SK-N-MC (cell line): ENCODE results near the gene PTBP1.

ENCODE experiments used
- DNase-seq: peaks from one replicate; pipeline ENCODE4 v3.0.0-alpha.2; 2011; ENCODE audit warnings: low read depth, low spot score
- H3K27ac ChIP-seq: fragments of 200-600 bp; sonication (generic); 2 replicates; pipeline ENCODE4 v1.5.1; 2016; ENCODE audit warnings: mixed run types
- H3K36me3 ChIP-seq: fragments of 200-600 bp; sonication (generic); 2 replicates; pipeline ENCODE4 v1.6.1; 2017; ENCODE audit warnings: antibody characterized with exemption, low read length, mixed read lengths; ENCODE audit not compliant: insufficient read depth
- H3K4me3 ChIP-seq: fragments of 200-600 bp; sonication (generic); 2 replicates; pipeline ENCODE4 v1.5.1; 2016
- H3K9ac ChIP-seq: fragments of 200-600 bp; sonication (generic); 2 replicates; pipeline ENCODE4 v1.8.0; 2017; ENCODE audit warnings: mixed run types, mixed read lengths; ENCODE audit not compliant: insufficient read length
- H3K9me3 ChIP-seq: fragments of 200-600 bp; sonication (generic); 2 replicates; pipeline ENCODE4 v1.6.1; 2017; ENCODE audit warnings: low read depth, mild to moderate bottlenecking, antibody characterized with exemption, low read length, moderate library complexity, mixed read lengths
- EZH2 ChIP-seq: fragments of 200-600 bp; sonication (generic); IDR thresholded peaks from one replicate; pipeline ENCODE4 v1.6.1; 2017; ENCODE audit warnings: antibody characterized with exemption
- FOXP2 ChIP-seq: optimal IDR thresholded peaks from 2 replicates; pipeline ENCODE3; 2011; ENCODE audit warnings: mild to moderate bottlenecking, moderate library complexity; ENCODE audit not compliant: insufficient read depth; ENCODE audit errors: extremely low read length, control extremely low read depth
- POLR2AphosphoS5 ChIP-seq: IDR thresholded peaks from 2 replicates; pipeline ENCODE4 v1.6.1; 2012; ENCODE audit warnings: mild to moderate bottlenecking, low read depth, low read length, borderline replicate concordance

The PTBP1 gene

GRCh38 chr19:810883-811489 lies 13.7 kb downstream of the PTBP1 start:
- peak; percentile 32 for DNase-seq
- Histone ChIP-seq H3K9me3 (no peaks in the 10 kb centered on the region), H3K27ac (peak overlapping the region; percentile 66), H3K9ac (no peak overlapping the region), H3K4me3 (no peak overlapping the region), H3K36me3 (peaks cover 81% of the 10 kb centered on the region)
- no peak for TF ChIP-seq EZH2
- TF ChIP-seq POLR2AphosphoS5: peak; percentile 58; the same call in 1 of the 2 replicates

DNA sequence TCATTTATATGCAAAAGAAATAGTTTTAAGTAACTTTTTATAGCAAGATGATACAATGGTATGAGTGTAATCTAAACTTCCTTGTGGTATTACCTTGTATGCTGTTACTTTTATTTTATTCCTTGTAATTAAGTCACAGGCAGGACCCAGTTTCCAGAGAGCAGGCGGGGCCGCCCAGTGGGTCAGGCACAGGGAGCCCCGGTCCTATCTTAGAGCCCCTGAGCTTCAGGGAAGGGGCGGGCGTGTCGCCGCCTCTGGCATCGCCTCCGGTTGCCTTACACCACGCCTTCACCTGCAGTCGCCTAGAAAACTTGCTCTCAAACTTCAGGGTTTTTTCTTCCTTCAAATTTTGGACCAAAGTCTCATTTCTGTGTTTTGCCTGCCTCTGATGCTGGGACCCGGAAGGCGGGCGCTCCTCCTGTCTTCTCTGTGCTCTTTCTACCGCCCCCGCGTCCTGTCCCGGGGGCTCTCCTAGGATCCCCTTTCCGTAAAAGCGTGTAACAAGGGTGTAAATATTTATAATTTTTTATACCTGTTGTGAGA lies 14.3 kb downstream of the PTBP1 start:
- Histone ChIP-seq H3K27ac (peak overlapping the region; percentile 66), H3K9ac (no peak overlapping the region), H3K4me3 (no peak overlapping the region), H3K36me3 (peaks cover 75% of the 10 kb centered on the region), H3K9me3 (no peaks in the 10 kb centered on the region)
- TF ChIP-seq POLR2AphosphoS5 (no peak), FOXP2 (no peak), EZH2 (no peak)
- DNase-seq: no peak

GRCh38 chr19:812049-812746 lies 14.9 kb downstream of the PTBP1 start:
- no peak overlapping the region for H3K9ac ChIP-seq
- no peak overlapping the region for H3K4me3 ChIP-seq
- H3K9me3 ChIP-seq: no peaks in the 10 kb centered on the region
- peaks cover 68% of the 10 kb centered on the region for H3K36me3 ChIP-seq
- TF ChIP-seq EZH2 (no peak), POLR2AphosphoS5 (peak; percentile 52; the same call in 1 of the 2 replicates), FOXP2 (no peak)
- no peak for DNase-seq
- H3K27ac ChIP-seq: peak overlapping the region; percentile 66

- Histone ChIP-seq H3K4me3 (no peak overlapping the region), H3K9me3 (no peaks in the 10 kb centered on the region), H3K27ac (no peak overlapping the region), H3K36me3 (peaks cover 63% of the 10 kb centered on the region), H3K9ac (no peak overlapping the region)
- TF ChIP-seq FOXP2: no peak
- no peak for DNase-seq
These were observed 15.5 kb downstream of the PTBP1 start for GRCh38 chr19:812747-813218.

DNA sequence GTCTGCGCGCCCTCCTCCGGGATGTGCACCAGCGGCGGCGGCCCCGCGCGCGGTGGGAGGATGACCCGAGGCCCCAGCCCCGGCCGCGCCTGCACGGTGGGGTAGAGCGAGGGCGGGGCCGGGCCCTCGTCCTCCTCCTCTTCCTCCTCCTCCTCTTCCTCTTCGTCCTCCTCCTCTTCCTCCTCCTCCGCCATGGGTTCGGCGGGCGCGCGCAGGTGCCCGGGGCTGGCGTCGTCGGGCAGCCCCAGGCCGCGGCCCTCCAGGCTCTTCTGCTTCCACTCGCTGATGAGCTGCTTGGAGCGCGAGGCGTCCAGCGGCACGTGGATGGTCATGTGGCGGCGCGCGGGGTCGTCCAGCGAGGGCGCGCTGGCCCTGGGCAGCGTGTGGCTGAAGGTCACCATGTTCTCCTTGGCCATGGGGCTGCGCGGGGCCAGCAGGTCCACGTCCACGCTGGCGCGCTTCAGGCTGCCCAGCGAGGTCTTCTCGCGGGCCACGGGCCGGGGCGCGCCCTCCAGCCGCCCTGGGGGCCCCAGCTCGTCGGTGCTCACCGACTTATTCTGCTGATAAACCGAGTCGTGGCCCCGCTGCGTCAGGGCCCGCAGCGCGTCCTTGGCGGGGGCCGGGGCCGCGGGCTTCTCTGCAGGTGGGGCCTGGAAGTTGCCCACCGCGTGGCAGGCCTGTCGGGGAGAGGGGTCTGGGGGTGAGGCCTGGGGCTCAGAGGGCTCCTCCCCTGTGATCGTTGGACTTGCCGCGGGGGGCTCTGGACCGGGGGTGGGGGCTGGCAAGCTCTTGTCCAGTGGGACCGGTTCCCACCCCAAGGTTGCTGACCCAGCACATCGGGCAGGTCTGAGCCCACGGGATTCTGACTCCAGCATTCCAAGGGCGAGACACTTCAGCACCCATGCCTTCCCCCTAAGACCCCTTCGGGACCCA lies 16.2 kb downstream of the PTBP1 start:
- DNase-seq: no peak
- no peak; the same call in 1 of the 2 replicates for TF ChIP-seq POLR2AphosphoS5
- no peak for TF ChIP-seq FOXP2
- TF ChIP-seq EZH2: no peak
- H3K9ac ChIP-seq: no peak overlapping the region
- H3K36me3 ChIP-seq: peaks cover 56% of the 10 kb centered on the region
- H3K27ac ChIP-seq: no peak overlapping the region
- H3K9me3 ChIP-seq: no peaks in the 10 kb centered on the region
- H3K4me3 ChIP-seq: no peak overlapping the region

GRCh38 chr19:814152-815078 lies 17.2 kb downstream of the PTBP1 start:
- no peak overlapping the region for H3K9ac ChIP-seq

GRCh38 chr19:815079-815774 lies 18.0 kb downstream of the PTBP1 start:
- Histone ChIP-seq H3K27ac (no peak overlapping the region), H3K9ac (no peak overlapping the region), H3K9me3 (no peaks in the 10 kb centered on the region), H3K36me3 (peaks cover 39% of the 10 kb centered on the region), H3K4me3 (no peak overlapping the region)
- TF ChIP-seq EZH2 (no peak), POLR2AphosphoS5 (no peak), FOXP2 (no peak)
- no peak for DNase-seq

More at GRCh38 chr19:814152-815078, 17.2 kb downstream of the PTBP1 start:
- no peaks in the 10 kb centered on the region for H3K9me3 ChIP-seq
- no peak overlapping the region for H3K27ac ChIP-seq
- H3K4me3 ChIP-seq: no peak overlapping the region
- peaks cover 47% of the 10 kb centered on the region for H3K36me3 ChIP-seq
- TF ChIP-seq EZH2: no peak
- peak; percentile 45; the same call in 1 of the 2 replicates for TF ChIP-seq POLR2AphosphoS5
- no peak for DNase-seq
